WTC11 (cell line): ENCODE results near the gene GADD45B. TPM values are rescaled to one million over a fixed set of nuclear protein-coding genes. Genes with fewer than 3 reads are reported as not detected.

Experiments used
- ATAC-seq: fragments of 200-7000 bp; cut with Tn5 transposase; 2 replicates; pipeline ENCODE4 v1.10.0; 2021; ENCODE audit warnings: mild to moderate bottlenecking, moderate library complexity
- CTCF ChIA-PET: fragments of 300-600 bp; sonication (Branson Sonifier 250); formaldehyde crosslinking; loops from one replicate; lab custom pipeline; 2021; ENCODE audit warnings: antibody characterized with exemption; lab: Charles Lee
- POLR2A ChIA-PET: fragments of 350-600 bp; sonication (Branson Sonifier 250); formaldehyde crosslinking; loops from one replicate; lab custom pipeline; 2021; ENCODE audit warnings: antibody characterized with exemption; lab: Charles Lee
- DNase-seq: peaks from one replicate; pipeline ENCODE4 v3.0.0; 2021; ENCODE audit warnings: low spot score
- H3K27ac Mint-ChIP-seq: 2 replicates; pipeline ENCODE4 v1.8.0; 2021; ENCODE audit warnings: mixed read lengths
- H3K27me3 Mint-ChIP-seq: 2 replicates; pipeline ENCODE4 v1.8.0; 2021; ENCODE audit warnings: low read depth, mild to moderate bottlenecking, moderate library complexity, mixed read lengths
- H3K36me3 Mint-ChIP-seq: 2 replicates; pipeline ENCODE4 v1.8.0; 2021; ENCODE audit warnings: mixed read lengths
- H3K4me1 Mint-ChIP-seq: 2 replicates; pipeline ENCODE4 v1.8.0; 2022; ENCODE audit warnings: mixed read lengths
- H3K4me3 Mint-ChIP-seq: 2 replicates; pipeline ENCODE4 v1.8.0; 2021; ENCODE audit warnings: mild to moderate bottlenecking, moderate library complexity, mixed read lengths
- H3K9me3 Mint-ChIP-seq: 2 replicates; pipeline ENCODE4 v1.8.0; 2021; ENCODE audit warnings: mixed read lengths
- CREB1 ChIP-seq: sonication (generic); formaldehyde crosslinking; IDR thresholded peaks from 2 replicates; pipeline ENCODE4 v1.8.0; 2023; ENCODE audit warnings: mild to moderate bottlenecking, missing genetic modification reagents
- HMGA2 ChIP-seq: fragments of 250-450 bp; sonication (Bioruptor Pico); IDR thresholded peaks from 2 replicates; pipeline ENCODE4 v1.4.0; 2021; ENCODE audit warnings: mild to moderate bottlenecking, moderate library complexity
- IRF2 ChIP-seq: sonication (generic); formaldehyde crosslinking; IDR thresholded peaks from 2 replicates; pipeline ENCODE4 v1.8.0; 2022; ENCODE audit warnings: low read depth, missing genetic modification reagents, borderline replicate concordance
- MYBL2 ChIP-seq: sonication (generic); formaldehyde crosslinking; IDR thresholded peaks from 2 replicates; pipeline ENCODE4 v1.8.1; 2023; ENCODE audit warnings: mild to moderate bottlenecking, moderate library complexity, missing genetic modification reagents
- NFATC4 ChIP-seq: fragments of 250-450 bp; sonication (Bioruptor Pico); IDR thresholded peaks from 2 replicates; pipeline ENCODE4 v1.9.0; 2021; ENCODE audit warnings: mild to moderate bottlenecking
- NR3C1 ChIP-seq: sonication (generic); formaldehyde crosslinking; conservative IDR thresholded peaks from 2 replicates; pipeline ENCODE4 v1.8.1; 2023; ENCODE audit warnings: low read depth, mild to moderate bottlenecking, missing genetic modification reagents
- RORB ChIP-seq: fragments of 250-450 bp; sonication (Bioruptor Pico); IDR thresholded peaks from 2 replicates; pipeline ENCODE4 v1.9.0; 2021; ENCODE audit warnings: mild to moderate bottlenecking
- SMAD3 ChIP-seq: sonication (generic); formaldehyde crosslinking; IDR thresholded peaks from 2 replicates; pipeline ENCODE4 v1.8.0; 2022; ENCODE audit warnings: missing genetic modification reagents, mild to moderate bottlenecking, borderline replicate concordance
- TCF7 ChIP-seq: sonication (generic); formaldehyde crosslinking; IDR thresholded peaks from 2 replicates; pipeline ENCODE4 v1.8.0; 2022; ENCODE audit warnings: mild to moderate bottlenecking, low read depth, missing genetic modification reagents, moderate library complexity
- TEAD4 ChIP-seq: sonication (generic); formaldehyde crosslinking; IDR thresholded peaks from 2 replicates; pipeline ENCODE4 v1.8.0; 2022; ENCODE audit warnings: mild to moderate bottlenecking, missing genetic modification reagents
- ZNF138 ChIP-seq: sonication (generic); formaldehyde crosslinking; conservative IDR thresholded peaks from 2 replicates; pipeline ENCODE4 v1.8.1; 2022; ENCODE audit warnings: mild to moderate bottlenecking, moderate library complexity, missing genetic modification reagents
- ZNF263 ChIP-seq: sonication (generic); formaldehyde crosslinking; IDR thresholded peaks from 2 replicates; pipeline ENCODE4 v1.8.1; 2022; ENCODE audit warnings: low read depth, mild to moderate bottlenecking, moderate library complexity, missing genetic modification reagents
- ZNF423 ChIP-seq: fragments of 250-450 bp; sonication (Bioruptor Pico); IDR thresholded peaks from 2 replicates; pipeline ENCODE4 v2.1.2; 2022; ENCODE audit warnings: mild to moderate bottlenecking, moderate library complexity
- total RNA-seq: library from RNA; stranded (reverse); gene quantifications from 3 replicates; pipeline ENCODE4 v1.2.3, GENCODE V29; 2021
- TF ChIP-seq, protein P1 (sequence below): sonication (generic); formaldehyde crosslinking; IDR thresholded peaks from 2 replicates; pipeline ENCODE4 v1.8.1; 2023; ENCODE audit warnings: mild to moderate bottlenecking, missing genetic modification reagents, moderate library complexity
- TF ChIP-seq, protein P2 (sequence below): sonication (generic); formaldehyde crosslinking; conservative IDR thresholded peaks from 2 replicates; pipeline ENCODE4 v1.8.1; 2022; ENCODE audit warnings: mild to moderate bottlenecking, missing genetic modification reagents
- TF ChIP-seq, protein P3 (sequence below): fragments of 250-450 bp; sonication (Bioruptor Pico); IDR thresholded peaks from 2 replicates; pipeline ENCODE4 v1.9.0; 2021; ENCODE audit warnings: moderate library complexity, mild to moderate bottlenecking, inconsistent platforms, borderline replicate concordance
- TF ChIP-seq, protein P4 (sequence below): sonication (generic); formaldehyde crosslinking; IDR thresholded peaks from 2 replicates; pipeline ENCODE4 v1.8.1; 2023; ENCODE audit warnings: mild to moderate bottlenecking, missing genetic modification reagents, moderate library complexity
- TF ChIP-seq, protein P5 (sequence below): fragments of 250-450 bp; sonication (Bioruptor Pico); IDR thresholded peaks from 2 replicates; pipeline ENCODE4 v2.1.2; 2022; ENCODE audit warnings: mild to moderate bottlenecking, moderate library complexity
- TF ChIP-seq, protein P6 (sequence below): sonication (generic); formaldehyde crosslinking; IDR thresholded peaks from 2 replicates; pipeline ENCODE4 v1.8.0; 2023; ENCODE audit warnings: mild to moderate bottlenecking, missing genetic modification reagents
- TF ChIP-seq, protein P7 (sequence below): sonication (generic); formaldehyde crosslinking; IDR thresholded peaks from 2 replicates; pipeline ENCODE4 v1.8.1; 2023; ENCODE audit warnings: mild to moderate bottlenecking, missing genetic modification reagents, borderline replicate concordance

The GADD45B gene
- total RNA-seq, 1 experiment from 2014 or later, result 17.9 TPM

DNA sequence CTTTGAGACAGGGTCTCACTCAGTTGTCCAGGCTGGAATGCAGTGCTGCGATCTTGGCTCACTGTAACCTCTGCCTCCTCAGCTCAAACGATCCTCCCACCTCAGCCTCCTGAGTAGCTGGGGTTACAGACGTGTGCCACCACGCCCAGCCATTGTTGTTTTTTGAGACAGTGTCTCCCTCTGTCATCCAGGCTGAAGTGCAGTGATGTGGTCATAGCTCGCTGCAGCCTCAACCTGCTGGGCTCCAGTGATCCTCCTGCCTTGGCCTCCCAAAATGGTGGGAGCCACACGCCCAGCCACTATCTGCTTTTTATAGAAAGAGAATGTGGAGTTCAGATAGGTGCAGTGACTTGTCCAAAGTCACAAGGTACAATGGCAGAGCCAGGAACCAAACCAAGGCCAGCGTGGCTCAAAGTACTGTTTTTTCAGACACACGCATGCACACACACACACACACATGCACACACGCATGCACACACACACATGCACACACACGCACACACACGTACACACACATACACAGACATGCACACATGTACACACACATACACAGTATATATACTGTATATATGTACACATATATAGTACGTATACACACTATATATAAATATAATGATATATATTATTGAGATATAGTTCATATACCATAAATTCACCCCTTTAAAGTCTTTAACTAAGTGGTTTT, 6.6 kb downstream of the GADD45B start:
- ATAC-seq (no peak), DNase-seq (no peak)
- ChIA-PET CTCF (no interaction called here), POLR2A (no interaction called here)
- Mint-ChIP-seq H3K27ac (no peak overlapping the region), H3K27me3 (peaks cover 47% of the 10 kb centered on the region), H3K4me1 (peaks cover 13% of the 10 kb centered on the region), H3K9me3 (peaks cover 17% of the 10 kb centered on the region), H3K36me3 (peaks cover 5% of the 10 kb centered on the region), H3K4me3 (no peak overlapping the region)
- TF ChIP-seq HMGA2 (CRISPR knock-in tag) (no peak), CREB1 (CRISPR knock-in tag) (no peak), TEAD4 (CRISPR knock-in tag) (no peak), ZNF138 (no peak), SMAD3 (CRISPR knock-in tag) (no peak), TCF7 (CRISPR knock-in tag) (no peak), NR3C1 (CRISPR knock-in tag) (no peak), MYBL2 (CRISPR knock-in tag) (no peak), NFATC4 (no peak), IRF2 (CRISPR knock-in tag) (no peak)
- TF ChIP-seq, protein P1, sequence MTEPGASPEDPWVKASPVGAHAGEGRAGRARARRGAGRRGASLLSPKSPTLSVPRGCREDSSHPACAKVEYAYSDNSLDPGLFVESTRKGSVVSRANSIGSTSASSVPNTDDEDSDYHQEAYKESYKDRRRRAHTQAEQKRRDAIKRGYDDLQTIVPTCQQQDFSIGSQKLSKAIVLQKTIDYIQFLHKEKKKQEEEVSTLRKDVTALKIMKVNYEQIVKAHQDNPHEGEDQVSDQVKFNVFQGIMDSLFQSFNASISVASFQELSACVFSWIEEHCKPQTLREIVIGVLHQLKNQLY (CRISPR knock-in tag), result no peak
- TF ChIP-seq, protein P2, sequence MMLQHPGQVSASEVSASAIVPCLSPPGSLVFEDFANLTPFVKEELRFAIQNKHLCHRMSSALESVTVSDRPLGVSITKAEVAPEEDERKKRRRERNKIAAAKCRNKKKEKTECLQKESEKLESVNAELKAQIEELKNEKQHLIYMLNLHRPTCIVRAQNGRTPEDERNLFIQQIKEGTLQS (CRISPR knock-in tag), result no peak
- TF ChIP-seq, protein P3, sequence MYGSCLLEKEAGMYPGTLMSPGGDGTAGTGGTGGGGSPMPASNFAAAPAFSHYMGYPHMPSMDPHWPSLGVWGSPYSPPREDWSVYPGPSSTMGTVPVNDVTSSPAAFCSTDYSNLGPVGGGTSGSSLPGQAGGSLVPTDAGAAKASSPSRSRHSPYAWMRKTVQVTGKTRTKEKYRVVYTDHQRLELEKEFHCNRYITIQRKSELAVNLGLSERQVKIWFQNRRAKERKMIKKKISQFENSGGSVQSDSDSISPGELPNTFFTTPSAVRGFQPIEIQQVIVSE (CRISPR knock-in tag), result no peak

DNA sequence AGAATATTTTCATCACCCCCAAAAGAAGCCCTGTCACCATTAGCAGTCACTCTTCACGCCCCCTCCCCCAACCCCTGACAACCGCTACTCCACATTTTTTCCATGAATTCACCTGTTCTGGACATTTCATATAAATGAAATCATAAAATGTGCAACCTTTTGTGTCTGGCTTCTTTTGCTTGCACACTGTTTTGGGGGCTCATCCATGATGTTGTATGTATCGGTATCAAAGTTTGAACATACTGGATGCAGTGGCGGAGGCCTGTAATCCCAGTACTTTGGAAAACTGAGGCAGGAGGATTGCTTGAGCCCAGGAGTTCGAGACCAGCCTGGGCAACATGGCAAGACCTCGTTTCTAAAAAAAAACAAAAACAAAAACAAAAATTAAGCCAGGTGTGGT, 7.2 kb downstream of the GADD45B start:
- H3K9me3 Mint-ChIP-seq, result peaks cover 17% of the 10 kb centered on the region
- H3K36me3 Mint-ChIP-seq, result peaks cover 5% of the 10 kb centered on the region
- no peak for DNase-seq
- H3K27ac Mint-ChIP-seq, result no peak overlapping the region
- peaks cover 12% of the 10 kb centered on the region for H3K4me1 Mint-ChIP-seq
- peaks cover 47% of the 10 kb centered on the region for H3K27me3 Mint-ChIP-seq
- no peak for ATAC-seq
- H3K4me3 Mint-ChIP-seq, result no peak overlapping the region
- CTCF ChIA-PET, result no interaction called here
- POLR2A ChIA-PET, result no interaction called here
- TF ChIP-seq HMGA2 (CRISPR knock-in tag) (no peak), TCF7 (CRISPR knock-in tag) (no peak)

DNA sequence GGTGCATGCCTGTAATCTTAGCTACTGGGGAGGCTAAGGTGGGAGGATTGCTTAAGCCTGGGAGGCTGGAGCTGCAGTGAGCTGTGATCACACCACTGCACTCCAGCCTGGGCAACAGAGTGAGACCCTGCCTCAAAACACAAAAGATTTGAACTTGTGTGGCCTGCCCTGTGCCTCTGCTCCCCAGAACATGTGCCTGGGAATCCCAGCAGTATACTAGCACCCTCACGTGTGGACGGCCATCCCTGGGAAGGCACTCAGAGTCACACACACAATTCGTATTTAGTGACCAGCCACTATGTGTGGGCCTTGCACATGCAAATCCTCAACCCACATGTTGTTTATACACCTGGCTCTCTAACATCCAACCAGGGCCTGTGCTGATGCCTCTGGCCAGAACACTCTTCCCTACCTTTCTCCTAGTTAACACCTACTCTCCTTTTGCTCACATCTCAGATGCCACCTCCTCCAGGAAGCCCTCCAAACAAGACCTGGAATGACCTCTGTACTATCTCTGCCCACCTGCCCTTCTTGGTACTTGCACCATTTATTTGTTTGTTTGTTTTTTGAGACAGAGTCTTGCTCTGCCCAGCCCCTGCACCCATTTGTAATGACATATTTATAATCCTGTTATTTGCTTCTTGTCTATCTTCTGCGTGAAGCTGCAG, 7.7 kb downstream of the GADD45B start:
- H3K27me3 Mint-ChIP-seq, result peaks cover 47% of the 10 kb centered on the region
- ChIA-PET POLR2A (no interaction called here), CTCF (interaction anchor here (0.7 kb wide), 1 partner anchor 96 kb away, joined by 3 read pairs; no protein-coding TSS in a partner anchor)
- DNase-seq (no peak), ATAC-seq (no peak)
- peaks cover 8% of the 10 kb centered on the region for H3K4me1 Mint-ChIP-seq
- no peak overlapping the region for H3K27ac Mint-ChIP-seq
- H3K36me3 Mint-ChIP-seq, result peaks cover 5% of the 10 kb centered on the region
- no peak overlapping the region for H3K4me3 Mint-ChIP-seq
- H3K9me3 Mint-ChIP-seq, result peaks cover 17% of the 10 kb centered on the region
- TF ChIP-seq, protein P4, sequence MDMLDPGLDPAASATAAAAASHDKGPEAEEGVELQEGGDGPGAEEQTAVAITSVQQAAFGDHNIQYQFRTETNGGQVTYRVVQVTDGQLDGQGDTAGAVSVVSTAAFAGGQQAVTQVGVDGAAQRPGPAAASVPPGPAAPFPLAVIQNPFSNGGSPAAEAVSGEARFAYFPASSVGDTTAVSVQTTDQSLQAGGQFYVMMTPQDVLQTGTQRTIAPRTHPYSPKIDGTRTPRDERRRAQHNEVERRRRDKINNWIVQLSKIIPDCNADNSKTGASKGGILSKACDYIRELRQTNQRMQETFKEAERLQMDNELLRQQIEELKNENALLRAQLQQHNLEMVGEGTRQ (CRISPR knock-in tag), result no peak
- TF ChIP-seq HMGA2 (CRISPR knock-in tag) (no peak), ZNF423 (CRISPR knock-in tag) (no peak), RORB (CRISPR knock-in tag) (no peak), ZNF263 (CRISPR knock-in tag) (no peak)
- TF ChIP-seq, protein P5, sequence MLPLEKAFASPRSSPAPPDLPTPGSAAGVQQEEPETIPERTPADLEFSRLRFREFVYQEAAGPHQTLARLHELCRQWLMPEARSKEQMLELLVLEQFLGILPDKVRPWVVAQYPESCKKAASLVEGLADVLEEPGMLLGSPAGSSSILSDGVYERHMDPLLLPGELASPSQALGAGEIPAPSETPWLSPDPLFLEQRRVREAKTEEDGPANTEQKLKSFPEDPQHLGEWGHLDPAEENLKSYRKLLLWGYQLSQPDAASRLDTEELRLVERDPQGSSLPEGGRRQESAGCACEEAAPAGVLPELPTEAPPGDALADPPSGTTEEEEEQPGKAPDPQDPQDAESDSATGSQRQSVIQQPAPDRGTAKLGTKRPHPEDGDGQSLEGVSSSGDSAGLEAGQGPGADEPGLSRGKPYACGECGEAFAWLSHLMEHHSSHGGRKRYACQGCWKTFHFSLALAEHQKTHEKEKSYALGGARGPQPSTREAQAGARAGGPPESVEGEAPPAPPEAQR, result no peak
- TF ChIP-seq, protein P6, sequence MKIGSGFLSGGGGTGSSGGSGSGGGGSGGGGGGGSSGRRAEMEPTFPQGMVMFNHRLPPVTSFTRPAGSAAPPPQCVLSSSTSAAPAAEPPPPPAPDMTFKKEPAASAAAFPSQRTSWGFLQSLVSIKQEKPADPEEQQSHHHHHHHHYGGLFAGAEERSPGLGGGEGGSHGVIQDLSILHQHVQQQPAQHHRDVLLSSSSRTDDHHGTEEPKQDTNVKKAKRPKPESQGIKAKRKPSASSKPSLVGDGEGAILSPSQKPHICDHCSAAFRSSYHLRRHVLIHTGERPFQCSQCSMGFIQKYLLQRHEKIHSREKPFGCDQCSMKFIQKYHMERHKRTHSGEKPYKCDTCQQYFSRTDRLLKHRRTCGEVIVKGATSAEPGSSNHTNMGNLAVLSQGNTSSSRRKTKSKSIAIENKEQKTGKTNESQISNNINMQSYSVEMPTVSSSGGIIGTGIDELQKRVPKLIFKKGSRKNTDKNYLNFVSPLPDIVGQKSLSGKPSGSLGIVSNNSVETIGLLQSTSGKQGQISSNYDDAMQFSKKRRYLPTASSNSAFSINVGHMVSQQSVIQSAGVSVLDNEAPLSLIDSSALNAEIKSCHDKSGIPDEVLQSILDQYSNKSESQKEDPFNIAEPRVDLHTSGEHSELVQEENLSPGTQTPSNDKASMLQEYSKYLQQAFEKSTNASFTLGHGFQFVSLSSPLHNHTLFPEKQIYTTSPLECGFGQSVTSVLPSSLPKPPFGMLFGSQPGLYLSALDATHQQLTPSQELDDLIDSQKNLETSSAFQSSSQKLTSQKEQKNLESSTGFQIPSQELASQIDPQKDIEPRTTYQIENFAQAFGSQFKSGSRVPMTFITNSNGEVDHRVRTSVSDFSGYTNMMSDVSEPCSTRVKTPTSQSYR, result no peak
- TF ChIP-seq, protein P7, sequence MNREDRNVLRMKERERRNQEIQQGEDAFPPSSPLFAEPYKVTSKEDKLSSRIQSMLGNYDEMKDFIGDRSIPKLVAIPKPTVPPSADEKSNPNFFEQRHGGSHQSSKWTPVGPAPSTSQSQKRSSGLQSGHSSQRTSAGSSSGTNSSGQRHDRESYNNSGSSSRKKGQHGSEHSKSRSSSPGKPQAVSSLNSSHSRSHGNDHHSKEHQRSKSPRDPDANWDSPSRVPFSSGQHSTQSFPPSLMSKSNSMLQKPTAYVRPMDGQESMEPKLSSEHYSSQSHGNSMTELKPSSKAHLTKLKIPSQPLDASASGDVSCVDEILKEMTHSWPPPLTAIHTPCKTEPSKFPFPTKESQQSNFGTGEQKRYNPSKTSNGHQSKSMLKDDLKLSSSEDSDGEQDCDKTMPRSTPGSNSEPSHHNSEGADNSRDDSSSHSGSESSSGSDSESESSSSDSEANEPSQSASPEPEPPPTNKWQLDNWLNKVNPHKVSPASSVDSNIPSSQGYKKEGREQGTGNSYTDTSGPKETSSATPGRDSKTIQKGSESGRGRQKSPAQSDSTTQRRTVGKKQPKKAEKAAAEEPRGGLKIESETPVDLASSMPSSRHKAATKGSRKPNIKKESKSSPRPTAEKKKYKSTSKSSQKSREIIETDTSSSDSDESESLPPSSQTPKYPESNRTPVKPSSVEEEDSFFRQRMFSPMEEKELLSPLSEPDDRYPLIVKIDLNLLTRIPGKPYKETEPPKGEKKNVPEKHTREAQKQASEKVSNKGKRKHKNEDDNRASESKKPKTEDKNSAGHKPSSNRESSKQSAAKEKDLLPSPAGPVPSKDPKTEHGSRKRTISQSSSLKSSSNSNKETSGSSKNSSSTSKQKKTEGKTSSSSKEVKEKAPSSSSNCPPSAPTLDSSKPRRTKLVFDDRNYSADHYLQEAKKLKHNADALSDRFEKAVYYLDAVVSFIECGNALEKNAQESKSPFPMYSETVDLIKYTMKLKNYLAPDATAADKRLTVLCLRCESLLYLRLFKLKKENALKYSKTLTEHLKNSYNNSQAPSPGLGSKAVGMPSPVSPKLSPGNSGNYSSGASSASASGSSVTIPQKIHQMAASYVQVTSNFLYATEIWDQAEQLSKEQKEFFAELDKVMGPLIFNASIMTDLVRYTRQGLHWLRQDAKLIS (CRISPR knock-in tag), result no peak
